PC-9 (cell line): ENCODE results near the gene CNTN1.

ENCODE experiments used
- CTCF ChIP-seq: fragments of 200-600 bp; sonication (generic); conservative IDR thresholded peaks from 2 replicates; pipeline ENCODE4 v1.6.1; 2017; ENCODE audit warnings: mixed run types, antibody characterized with exemption, mild to moderate bottlenecking, moderate library complexity
- EZH2 ChIP-seq: fragments of 200-600 bp; sonication (generic); IDR thresholded peaks from 2 replicates; pipeline ENCODE4 v1.8.0; 2017; ENCODE audit warnings: antibody characterized with exemption, low read depth

DNA sequence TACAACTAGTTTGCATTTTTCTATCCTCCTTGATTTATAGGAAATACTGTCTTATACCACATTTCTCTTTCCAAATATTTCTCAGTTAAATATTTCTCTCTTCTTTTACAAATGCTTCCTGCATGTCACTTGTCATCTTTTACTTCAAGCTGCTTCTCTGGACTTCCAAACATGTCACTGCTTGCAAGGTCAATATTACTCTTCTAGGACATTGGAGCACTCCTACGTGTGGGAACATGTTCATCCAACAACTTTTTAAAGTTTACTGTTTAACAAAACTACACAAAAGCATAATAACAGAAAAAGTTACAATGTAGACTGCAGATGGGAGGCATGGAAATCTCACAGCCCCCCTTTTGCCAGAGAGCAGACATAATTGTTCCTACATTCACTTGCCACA, 28.5 kb upstream of the CNTN1 start:
- no peak for TF ChIP-seq CTCF
- no peak for TF ChIP-seq EZH2
